ENCODE results near the gene NDUFA13. TPM values are rescaled to one million over a fixed set of nuclear protein-coding genes. Genes with fewer than 3 reads are reported as not detected.

The NDUFA13 gene
- total and polyA plus RNA-seq, 2 experiments from 2014 or later, result 80.4 to 615 TPM

DNA sequence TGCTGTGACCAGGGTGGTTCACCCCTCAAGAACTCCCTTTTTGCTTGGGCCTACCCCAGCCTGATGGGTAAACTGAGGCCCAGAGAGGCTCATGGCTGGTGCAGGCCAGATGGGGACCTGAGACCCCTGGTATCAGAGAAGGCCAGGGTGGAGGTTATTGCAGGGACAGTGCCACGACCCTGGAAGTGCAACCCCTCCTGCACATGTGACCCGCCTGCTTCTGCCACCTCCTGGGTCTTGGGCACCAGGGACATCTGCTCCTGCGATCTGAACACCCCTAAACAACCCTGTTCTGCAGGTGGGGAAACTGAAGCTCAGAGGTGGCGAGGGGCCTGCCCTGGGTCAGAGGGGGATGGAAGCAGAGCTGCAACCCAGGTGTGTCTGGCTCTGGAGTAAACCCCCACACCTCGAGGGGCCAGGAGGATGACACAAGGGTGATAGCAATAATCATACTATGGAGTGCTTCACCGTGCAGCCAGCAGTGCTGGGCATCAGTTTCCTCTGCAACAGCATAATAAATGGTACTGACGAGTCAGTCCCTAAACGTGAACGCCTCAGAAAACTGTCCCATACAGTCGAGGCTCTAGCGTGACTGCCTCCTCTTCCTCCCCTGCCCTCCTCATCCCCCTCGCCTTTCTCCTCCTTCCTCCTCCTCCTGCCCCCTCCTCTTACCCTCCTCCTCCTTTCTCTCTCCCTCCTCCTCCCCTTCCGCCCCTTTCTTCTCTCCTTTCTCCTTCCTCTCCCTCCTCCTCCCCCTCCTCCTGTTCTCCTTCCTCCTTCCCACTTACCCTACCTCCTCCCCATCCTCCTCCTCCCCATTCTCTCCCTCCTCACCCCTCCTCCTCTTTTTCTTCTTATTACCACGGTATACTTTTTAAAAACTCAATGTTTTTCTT lies 17.0 kb downstream of the NDUFA13 start:
- no peaks in the 10 kb centered on the region for H3K27me3 ChIP-seq
- 91% methylated on average over 8 of the region's 14 CpGs for WGBS (ENCODE audit: low lambda C conversion rate, missing lambda C conversion rate)
- no peaks in the 10 kb centered on the region for H3K9me3 ChIP-seq (ENCODE audit: low read depth)
- no peak overlapping the region for H2AFZ ChIP-seq
- H3K36me3 ChIP-seq (replicated peaks; ENCODE audit: insufficient read depth, low read depth), result no peaks in the 10 kb centered on the region
- TF ChIP-seq EZH2 (IDR thresholded peaks at IDR 0.05; ENCODE audit: borderline replicate concordance), result no peak
- no peak for TF ChIP-seq EZH2phosphoT487 (IDR thresholded peaks at IDR 0.05; ENCODE audit: low read depth, severe bottlenecking, unreplicated experiment)
- TF ChIP-seq, protein P1, sequence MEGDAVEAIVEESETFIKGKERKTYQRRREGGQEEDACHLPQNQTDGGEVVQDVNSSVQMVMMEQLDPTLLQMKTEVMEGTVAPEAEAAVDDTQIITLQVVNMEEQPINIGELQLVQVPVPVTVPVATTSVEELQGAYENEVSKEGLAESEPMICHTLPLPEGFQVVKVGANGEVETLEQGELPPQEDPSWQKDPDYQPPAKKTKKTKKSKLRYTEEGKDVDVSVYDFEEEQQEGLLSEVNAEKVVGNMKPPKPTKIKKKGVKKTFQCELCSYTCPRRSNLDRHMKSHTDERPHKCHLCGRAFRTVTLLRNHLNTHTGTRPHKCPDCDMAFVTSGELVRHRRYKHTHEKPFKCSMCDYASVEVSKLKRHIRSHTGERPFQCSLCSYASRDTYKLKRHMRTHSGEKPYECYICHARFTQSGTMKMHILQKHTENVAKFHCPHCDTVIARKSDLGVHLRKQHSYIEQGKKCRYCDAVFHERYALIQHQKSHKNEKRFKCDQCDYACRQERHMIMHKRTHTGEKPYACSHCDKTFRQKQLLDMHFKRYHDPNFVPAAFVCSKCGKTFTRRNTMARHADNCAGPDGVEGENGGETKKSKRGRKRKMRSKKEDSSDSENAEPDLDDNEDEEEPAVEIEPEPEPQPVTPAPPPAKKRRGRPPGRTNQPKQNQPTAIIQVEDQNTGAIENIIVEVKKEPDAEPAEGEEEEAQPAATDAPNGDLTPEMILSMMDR (IDR thresholded peaks at IDR 0.05; ENCODE audit: poor library complexity), result no peak
- H3K9me2 ChIP-seq (replicated peaks; ENCODE audit: insufficient read depth), result no peaks in the 10 kb centered on the region
- DNase-seq (ENCODE audit: low spot score), result no peak
- peaks cover 12% of the 10 kb centered on the region for H3K4me1 ChIP-seq (ENCODE audit: insufficient read depth)
- no peak overlapping the region for H3K27ac ChIP-seq
- no peak overlapping the region for H3K4me3 ChIP-seq
- no peaks in the 10 kb centered on the region for H3K79me2 ChIP-seq
- H3K4me2 ChIP-seq, result no peak overlapping the region
- H4K20me1 ChIP-seq (ENCODE audit: insufficient read depth, poor library complexity, severe bottlenecking), result no peaks in the 10 kb centered on the region

DNA sequence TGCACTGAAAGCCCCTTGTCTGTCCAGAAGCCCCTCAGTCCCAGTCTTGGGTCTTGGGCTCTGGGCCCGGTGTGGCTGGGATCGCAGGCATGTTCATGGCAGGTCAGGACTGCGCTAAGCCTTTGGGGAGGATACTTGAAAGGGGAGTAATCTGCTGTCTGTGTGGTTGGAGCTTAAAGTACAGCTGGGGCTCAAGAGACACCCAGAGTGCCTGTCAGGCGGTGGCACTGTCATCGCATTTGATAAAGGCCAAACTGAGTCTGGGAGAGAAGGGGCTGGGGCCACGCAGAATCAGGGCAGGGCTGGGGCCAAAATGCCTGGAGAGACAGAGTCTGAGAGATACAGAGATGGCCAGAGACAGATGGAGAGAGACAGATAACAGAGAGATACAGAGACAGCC lies 17.8 kb downstream of the NDUFA13 start:
- H2AFZ ChIP-seq, result no peak overlapping the region
- no peaks in the 10 kb centered on the region for H3K27me3 ChIP-seq
- H4K20me1 ChIP-seq (ENCODE audit: insufficient read depth, poor library complexity, severe bottlenecking), result no peaks in the 10 kb centered on the region
- no peak overlapping the region for H3K4me3 ChIP-seq
- no peak overlapping the region for H3K27ac ChIP-seq
- WGBS (ENCODE audit: low lambda C conversion rate, missing lambda C conversion rate), result 81% methylated on average over 6 of the region's 6 CpGs
- H3K9me3 ChIP-seq (ENCODE audit: low read depth), result no peaks in the 10 kb centered on the region
- DNase-seq (ENCODE audit: low spot score), result no peak
- H3K36me3 ChIP-seq (replicated peaks; ENCODE audit: insufficient read depth, low read depth), result no peaks in the 10 kb centered on the region
- no peaks in the 10 kb centered on the region for H3K9me2 ChIP-seq (replicated peaks; ENCODE audit: insufficient read depth)
- H3K79me2 ChIP-seq, result no peaks in the 10 kb centered on the region
- H3K4me1 ChIP-seq (ENCODE audit: insufficient read depth), result peaks cover 20% of the 10 kb centered on the region
- TF ChIP-seq EZH2 (IDR thresholded peaks at IDR 0.05; ENCODE audit: borderline replicate concordance) (no peak), EZH2phosphoT487 (IDR thresholded peaks at IDR 0.05; ENCODE audit: low read depth, severe bottlenecking, unreplicated experiment) (no peak)
- TF ChIP-seq, protein P1 (IDR thresholded peaks at IDR 0.05; ENCODE audit: poor library complexity), result no peak
- H3K4me2 ChIP-seq, result no peak overlapping the region

DNA sequence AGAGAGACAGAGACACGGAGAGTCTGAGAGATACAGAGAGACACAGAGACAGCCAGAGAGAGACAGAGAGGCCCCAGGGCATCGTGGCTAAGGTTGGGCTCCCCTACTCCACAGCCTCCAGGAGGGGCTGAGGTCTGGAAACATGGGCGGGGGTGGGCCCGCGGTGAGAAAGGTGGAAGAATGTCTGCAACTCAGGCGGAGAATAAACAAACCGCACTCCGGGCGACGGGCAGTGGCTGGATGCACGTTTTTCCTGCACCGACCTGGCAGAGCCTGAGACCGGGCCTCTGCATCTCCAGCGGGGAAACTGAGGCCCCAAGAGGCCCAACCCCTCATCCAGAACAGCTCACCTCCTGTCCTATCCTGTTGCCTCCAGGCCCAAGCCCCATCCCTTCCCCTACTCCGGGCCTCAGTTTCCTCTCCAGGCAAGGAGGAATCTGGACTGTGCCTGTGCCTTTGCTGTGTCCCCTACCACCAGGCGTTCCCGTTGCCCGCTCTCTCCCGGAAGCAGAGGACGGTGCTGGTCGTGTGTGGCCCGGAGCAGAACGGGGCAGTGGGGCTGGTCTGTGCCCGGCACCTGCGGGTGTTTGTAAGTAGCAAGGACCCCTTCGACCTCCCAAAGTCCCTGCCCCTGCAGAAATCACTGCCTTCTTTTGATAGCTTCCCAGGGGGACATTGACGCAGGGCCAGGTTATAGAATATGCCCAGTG lies 18.7 kb downstream of the NDUFA13 start:
- no peaks in the 10 kb centered on the region for H3K9me2 ChIP-seq (replicated peaks; ENCODE audit: insufficient read depth)
- TF ChIP-seq EZH2 (IDR thresholded peaks at IDR 0.05; ENCODE audit: borderline replicate concordance), result no peak
- no peak overlapping the region for H2AFZ ChIP-seq
- no peaks in the 10 kb centered on the region for H3K27me3 ChIP-seq
- peaks cover 22% of the 10 kb centered on the region for H3K4me1 ChIP-seq (ENCODE audit: insufficient read depth)
- H3K4me2 ChIP-seq, result no peak overlapping the region
- H3K9me3 ChIP-seq (ENCODE audit: low read depth), result no peaks in the 10 kb centered on the region
- no peak overlapping the region for H3K4me3 ChIP-seq
- no peaks in the 10 kb centered on the region for H3K79me2 ChIP-seq
- H3K27ac ChIP-seq, result no peak overlapping the region
- H3K36me3 ChIP-seq (replicated peaks; ENCODE audit: insufficient read depth, low read depth), result no peaks in the 10 kb centered on the region
- WGBS (ENCODE audit: low lambda C conversion rate, missing lambda C conversion rate), result 75% methylated on average over 20 of the region's 27 CpGs
- no peaks in the 10 kb centered on the region for H4K20me1 ChIP-seq (ENCODE audit: insufficient read depth, poor library complexity, severe bottlenecking)
- DNase-seq (ENCODE audit: low spot score), result no peak

All from hepatocyte (in vitro differentiated cells).